K562 treated with DMSO at 1 percent for 48 hours (cell line): ENCODE data around the gene DAP3. TPM values are rescaled to one million over a fixed set of nuclear protein-coding genes. Genes with fewer than 3 reads are reported as not detected.

ENCODE experiments used
- total RNA-seq: library from RNA; unstranded; fragments of 300-600 nt; gene quantifications from 2 replicates; pipeline ENCODE4 v1.2.3, GENCODE V29; 2022; ENCODE audit warnings: low replicate concordance; ENCODE audit errors: extremely low read depth

DAP3 gene
- not detected in 2 replicates for total RNA-seq

DNA sequence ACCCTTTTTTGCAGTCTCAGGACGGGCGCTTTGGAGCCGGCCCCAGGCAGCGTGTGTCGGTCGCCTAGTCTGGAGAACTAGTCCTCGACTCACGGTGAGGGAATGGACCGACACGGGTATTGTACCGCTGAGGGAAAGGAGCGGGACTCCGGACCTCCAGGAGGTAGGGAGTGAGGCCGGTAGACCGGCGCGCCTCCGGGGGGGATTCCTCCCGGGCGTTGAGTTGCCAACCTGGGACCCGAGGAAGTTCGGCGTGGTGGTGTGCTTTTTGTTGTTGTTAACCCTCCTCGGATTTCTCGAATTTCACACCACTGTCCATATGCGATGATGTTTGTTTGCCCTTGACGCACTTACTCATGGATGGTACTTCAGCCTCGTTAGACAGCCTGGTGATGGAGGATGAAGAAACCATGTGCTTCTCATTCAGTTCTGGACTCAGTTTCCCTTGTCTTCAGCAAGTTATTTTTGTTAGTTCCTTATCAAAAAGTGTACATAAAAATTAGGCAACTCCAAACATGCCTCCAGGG lies at the start of gene DAP3:
TSS of gene DAP3 (plus strand) at position 11 of the 527 bp plus-strand sequence. CDS start 20,689 bp downstream, outside the sequence.

DNA sequence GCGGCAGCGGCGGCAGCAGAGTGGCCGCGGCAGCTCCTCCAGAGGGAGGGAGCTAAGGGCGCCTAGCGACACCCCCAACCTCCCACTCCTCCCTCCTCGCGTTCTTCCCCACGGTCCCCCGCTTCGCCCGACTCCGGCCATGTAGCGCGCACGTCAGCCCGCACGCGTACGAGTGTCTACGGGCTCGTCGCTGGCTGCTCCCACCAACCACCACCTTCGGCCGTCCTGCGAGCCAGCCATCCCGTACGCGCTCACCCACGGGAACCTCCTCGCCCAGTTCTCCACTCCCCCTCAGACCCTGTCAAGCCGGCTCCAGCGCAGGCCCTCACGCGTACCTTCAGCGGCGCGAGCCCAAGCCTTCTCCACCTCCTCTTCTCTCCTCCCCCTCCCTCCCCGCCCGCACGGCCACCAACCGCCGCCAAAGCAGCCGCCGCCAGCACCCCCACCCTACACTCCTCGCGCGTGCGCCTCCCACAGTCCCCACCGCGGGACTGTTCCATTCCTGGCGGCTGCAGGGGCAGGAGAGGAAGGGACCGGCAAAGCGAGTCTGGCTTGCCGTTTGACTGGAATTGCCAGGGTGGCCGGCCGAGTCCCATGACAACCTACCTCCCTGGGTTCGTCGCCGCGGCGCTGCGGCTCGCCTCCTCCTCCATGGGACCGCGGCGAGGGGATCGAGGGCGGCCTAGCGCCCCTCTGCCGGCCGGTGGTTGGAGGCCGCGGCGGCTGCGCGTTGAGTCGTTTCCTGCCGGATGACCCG lies 389 bp upstream of the DAP3 start, which contains the start of gene YY1AP1:
TSS of gene YY1AP1 (minus strand) at position 451 of the 757 bp plus-strand sequence. CDS start 8,338 bp downstream, outside the sequence.

Other genes with a start within 250 kb of the DAP3 start
- gene ASH1L, start 126.3 kb upstream of the DAP3 start, total RNA-seq = not detected in 2 replicates
- gene MSTO1, start 78.9 kb upstream of the DAP3 start, total RNA-seq = not detected in 2 replicates
- not detected in 2 replicates for gene YY1AP1, start 317 bp upstream of the DAP3 start, total RNA-seq
- gene GON4L, start 168.1 kb downstream of the DAP3 start, total RNA-seq = not detected in 2 replicates
- not detected in 2 replicates for gene SYT11, start 170.5 kb downstream of the DAP3 start, total RNA-seq
- gene RIT1, start 222.3 kb downstream of the DAP3 start, total RNA-seq = not detected in 2 replicates
- not detected in 2 replicates for gene KHDC4, start 245.3 kb downstream of the DAP3 start, total RNA-seq